HG02642 (cell line): ENCODE data around the gene VPS9D1.

Experiments
- ATAC-seq: cut with Tn5 transposase; IDR thresholded peaks from one replicate; pipeline ENCODE4 v1.9.1; 2021; ENCODE audit warnings: mild to moderate bottlenecking; ENCODE audit not compliant: unreplicated experiment, poor library complexity

The VPS9D1 gene

GRCh38 chr16:89720813-89721545 lies at the start of gene VPS9D1, which contains the start of gene ZNF276:
TSS of gene VPS9D1 (minus strand) at chr16:89720898. CDS start at chr16:89720861, 37 bp downstream.
TSS of gene ZNF276 (plus strand) at chr16:89721537. CDS start at chr16:89721641, 104 bp downstream.
- ATAC-seq, result peak; percentile 58

- ATAC-seq, result no peak
These were observed 49.7 kb upstream of the VPS9D1 start for GRCh38 chr16:89770367-89770766.

GRCh38 chr16:89765292-89765830 lies 44.7 kb upstream of the VPS9D1 start:
- peak; percentile 8 for ATAC-seq

- ATAC-seq, result peak; percentile 84
These were observed 44.1 kb upstream of the VPS9D1 start for GRCh38 chr16:89764711-89765201.

GRCh38 chr16:89761304-89761922 lies 40.7 kb upstream of the VPS9D1 start:
- ATAC-seq, result no peak

GRCh38 chr16:89759746-89760340 lies 39.1 kb upstream of the VPS9D1 start:
- ATAC-seq, result no peak

- ATAC-seq, result no peak
These were observed 28.9 kb upstream of the VPS9D1 start for GRCh38 chr16:89749637-89750036.

GRCh38 chr16:89748921-89749320 lies 28.2 kb upstream of the VPS9D1 start:
- ATAC-seq, result no peak

- ATAC-seq, result no peak
These were observed 27.4 kb upstream of the VPS9D1 start for GRCh38 chr16:89748076-89748475.

- no peak for ATAC-seq
These were observed 25.3 kb upstream of the VPS9D1 start for GRCh38 chr16:89746043-89746442.

GRCh38 chr16:89744813-89745212 lies 24.1 kb upstream of the VPS9D1 start:
- ATAC-seq, result no peak

- no peak for ATAC-seq
These were observed 22.2 kb upstream of the VPS9D1 start for GRCh38 chr16:89742948-89743347.

GRCh38 chr16:89741342-89742014 lies 20.8 kb upstream of the VPS9D1 start:
- ATAC-seq, result no peak

GRCh38 chr16:89739383-89739782 lies 18.7 kb upstream of the VPS9D1 start:
- ATAC-seq, result no peak

GRCh38 chr16:89738538-89739317 lies 18.0 kb upstream of the VPS9D1 start:
- no peak for ATAC-seq

GRCh38 chr16:89738072-89738377 lies 17.3 kb upstream of the VPS9D1 start:
- no peak for ATAC-seq

- no peak for ATAC-seq
These were observed 16.8 kb upstream of the VPS9D1 start for GRCh38 chr16:89737341-89738071.

- no peak for ATAC-seq
These were observed 15.9 kb upstream of the VPS9D1 start for GRCh38 chr16:89736554-89736953.

GRCh38 chr16:89733792-89734191 lies 13.1 kb upstream of the VPS9D1 start:
- ATAC-seq, result no peak
